Vagina (tissue), 2 donors: ENCODE measurements around the gene DIAPH2. TPM values are rescaled to one million over a fixed set of nuclear protein-coding genes. Genes with fewer than 3 reads are reported as not detected.

Source experiments
- DNase-seq, 2 donors: peaks; one replicate each; pipeline ENCODE4 v3.0.0-alpha.2; 2017; ENCODE audit errors: extremely low spot score in 2 of 2
- H3K27ac ChIP-seq: fragments of 200-600 bp; sonication (generic); one replicate; pipeline ENCODE4 v1.5.1; 2019
- H3K27me3 ChIP-seq: fragments of 200-600 bp; sonication (generic); one replicate; pipeline ENCODE4 v1.5.1; 2019
- H3K36me3 ChIP-seq, 2 donors: fragments of 200-600 bp; sonication (generic); one replicate each; pipeline ENCODE4 v1.5.1; 2017 to 2019
- H3K4me1 ChIP-seq: fragments of 200-600 bp; sonication (generic); one replicate; pipeline ENCODE4 v1.5.1; 2019
- H3K4me3 ChIP-seq, 2 donors: fragments of 200-600 bp; sonication (generic); 1 replicate in 1 of 2; 2 replicates in 1 of 2; pipeline ENCODE4 v1.5.1; 2016 to 2019
- H3K9me3 ChIP-seq: fragments of 200-600 bp; sonication (generic); one replicate; pipeline ENCODE4 v1.5.1; 2019
- CTCF ChIP-seq, 3 experiments: fragments of 450-650 bp in 2 of 3; fragments of 200-600 bp in 1 of 3; sonication (generic) in 1 of 3; IDR thresholded peaks; one replicate each; pipeline ENCODE4 v1.5.1; 2017 to 2019; ENCODE audit warnings: antibody characterized with exemption in 3 of 3, mild to moderate bottlenecking in 2 of 3, moderate library complexity in 2 of 3
- POLR2A ChIP-seq, 2 donors: fragments of 450-650 bp; IDR thresholded peaks; one replicate each; pipeline ENCODE4 v1.6.1; 2017; ENCODE audit warnings: antibody characterized with exemption in 2 of 2, mild to moderate bottlenecking in 2 of 2, moderate library complexity in 2 of 2
- POLR2AphosphoS5 ChIP-seq, 2 donors: sonication (generic); formaldehyde crosslinking; IDR thresholded peaks; one replicate each; pipeline ENCODE4 v1.9.0; 2017; ENCODE audit warnings: antibody characterized with exemption in 2 of 2, mild to moderate bottlenecking in 2 of 2, low read depth in 1 of 2; ENCODE audit not compliant: insufficient read depth in 1 of 2
- intact Hi-C: fragments of 100-400 bp; cut with DNase I; formaldehyde crosslinking; loops from one replicate; pipeline ENCODE4 v1.15.1; 2023
- total RNA-seq: library from RNA; depleted of rRNA; stranded (reverse); fragments of >200 nt; gene quantifications from one replicate; pipeline ENCODE4 v1.2.3, GENCODE V29; 2016

Gene DIAPH2
- total RNA-seq, 1 donor from 2014 or later = 38.8 TPM

GRCh38 chrX:96770315-96770714 lies 85.7 kb downstream of the DIAPH2 start:
- no peaks in the 10 kb centered on the region for H3K9me3 ChIP-seq
- no peaks in the 10 kb centered on the region for H3K27me3 ChIP-seq
- H3K27ac ChIP-seq = no peak overlapping the region
- no peak for DNase-seq
- no peaks in the 10 kb centered on the region for H3K36me3 ChIP-seq
- no peaks in the 10 kb centered on the region for H3K4me1 ChIP-seq
- TF ChIP-seq CTCF (IDR thresholded peaks at IDR 0.05) = peak in 1 of 3 experiments; percentile 38
- TF ChIP-seq POLR2AphosphoS5 (IDR thresholded peaks at IDR 0.05; ENCODE audit: insufficient read depth in 1 of 2, low read depth in 1 of 2) = no peak
- intact Hi-C loops = no loop called here
- no peak overlapping the region for H3K4me3 ChIP-seq

GRCh38 chrX:96771486-96771885 lies 86.8 kb downstream of the DIAPH2 start:
- TF ChIP-seq CTCF (IDR thresholded peaks at IDR 0.05) (no peak), POLR2AphosphoS5 (IDR thresholded peaks at IDR 0.05; ENCODE audit: insufficient read depth in 1 of 2, low read depth in 1 of 2) (no peak), POLR2A (IDR thresholded peaks at IDR 0.05) (no peak)
- H3K4me1 ChIP-seq = no peaks in the 10 kb centered on the region
- H3K36me3 ChIP-seq = no peaks in the 10 kb centered on the region
- no peaks in the 10 kb centered on the region for H3K27me3 ChIP-seq
- DNase-seq = no peak
- H3K27ac ChIP-seq = no peak overlapping the region
- intact Hi-C loops = no loop called here
- H3K4me3 ChIP-seq = no peak overlapping the region
- no peaks in the 10 kb centered on the region for H3K9me3 ChIP-seq

- Histone ChIP-seq H3K36me3 (no peaks in the 10 kb centered on the region), H3K4me3 (no peak overlapping the region), H3K4me1 (no peaks in the 10 kb centered on the region), H3K27me3 (no peaks in the 10 kb centered on the region), H3K9me3 (no peaks in the 10 kb centered on the region), H3K27ac (no peak overlapping the region)
- no peak for DNase-seq
- intact Hi-C loops = no loop called here
- TF ChIP-seq CTCF (IDR thresholded peaks at IDR 0.05) (no peak), POLR2A (IDR thresholded peaks at IDR 0.05) (no peak), POLR2AphosphoS5 (IDR thresholded peaks at IDR 0.05; ENCODE audit: insufficient read depth in 1 of 2, low read depth in 1 of 2) (no peak)
Observed at GRCh38 chrX:96774116-96774515, 89.5 kb downstream of the DIAPH2 start.

- Histone ChIP-seq H3K27ac (no peak overlapping the region), H3K27me3 (no peaks in the 10 kb centered on the region), H3K4me3 (no peak overlapping the region), H3K36me3 (no peaks in the 10 kb centered on the region), H3K9me3 (no peaks in the 10 kb centered on the region), H3K4me1 (no peaks in the 10 kb centered on the region)
- no peak for DNase-seq
- TF ChIP-seq POLR2AphosphoS5 (IDR thresholded peaks at IDR 0.05; ENCODE audit: insufficient read depth in 1 of 2, low read depth in 1 of 2) (no peak), CTCF (IDR thresholded peaks at IDR 0.05) (no peak), POLR2A (IDR thresholded peaks at IDR 0.05) (no peak)
- intact Hi-C loops = no loop called here
Observed at GRCh38 chrX:96776966-96777365, 92.3 kb downstream of the DIAPH2 start.

- no peak for TF ChIP-seq CTCF (IDR thresholded peaks at IDR 0.05)
- no peak for TF ChIP-seq POLR2A (IDR thresholded peaks at IDR 0.05)
- TF ChIP-seq POLR2AphosphoS5 (IDR thresholded peaks at IDR 0.05; ENCODE audit: insufficient read depth in 1 of 2, low read depth in 1 of 2) = no peak
- Histone ChIP-seq H3K9me3 (no peaks in the 10 kb centered on the region), H3K36me3 (no peaks in the 10 kb centered on the region), H3K4me3 (no peak overlapping the region), H3K4me1 (no peaks in the 10 kb centered on the region), H3K27me3 (no peaks in the 10 kb centered on the region), H3K27ac (no peak overlapping the region)
- intact Hi-C loops = no loop called here
- no peak for DNase-seq
Observed at GRCh38 chrX:96791559-96791958, 106.9 kb downstream of the DIAPH2 start.
